ENCODE data around the gene GRIP1.

GRIP1 gene

GRCh38 chr12:66497008-66497897, 181.6 kb downstream of the GRIP1 start:
- H3K4me1 ChIP-seq (ENCODE audit: control insufficient read depth, low read length), result peaks cover 13% of the 10 kb centered on the region
- no peak overlapping the region for H3K27ac ChIP-seq (ENCODE audit: low read depth, low read length)
- no peaks in the 10 kb centered on the region for H3K9me2 ChIP-seq (replicated peaks; ENCODE audit: control insufficient read depth, low read length)
- H3K9me3 ChIP-seq (ENCODE audit: control insufficient read depth, insufficient read depth, low read length), result no peaks in the 10 kb centered on the region
- no peaks in the 10 kb centered on the region for H3K36me3 ChIP-seq (ENCODE audit: control insufficient read depth, low read length)
- no peaks in the 10 kb centered on the region for H4K20me1 ChIP-seq (ENCODE audit: control insufficient read depth, insufficient read depth, low read depth, low read length)
- H3K79me2 ChIP-seq (ENCODE audit: control insufficient read depth, low read length), result no peaks in the 10 kb centered on the region
- H3K27me3 ChIP-seq (ENCODE audit: control insufficient read depth, low read length), result no peaks in the 10 kb centered on the region
- no peak overlapping the region for H3K4me3 ChIP-seq (ENCODE audit: low read length)
- no peaks in the 10 kb centered on the region for H3F3A ChIP-seq (ENCODE audit: control insufficient read depth, insufficient read depth)
- no peak overlapping the region for H3K4me2 ChIP-seq (ENCODE audit: low read length)
- no peak for TF ChIP-seq EZH2phosphoT487 (IDR thresholded peaks at IDR 0.05; ENCODE audit: borderline replicate concordance, low read length)
- no peak for TF ChIP-seq CTCF (IDR thresholded peaks at IDR 0.05; ENCODE audit: low read depth, low read length, poor library complexity, severe bottlenecking)

- Histone ChIP-seq H3K9me2 (replicated peaks; ENCODE audit: control insufficient read depth, low read length) (no peaks in the 10 kb centered on the region), H3K4me1 (ENCODE audit: control insufficient read depth, low read length) (peaks cover 13% of the 10 kb centered on the region), H3K27ac (ENCODE audit: low read depth, low read length) (no peak overlapping the region), H3F3A (ENCODE audit: control insufficient read depth, insufficient read depth) (no peaks in the 10 kb centered on the region), H3K36me3 (ENCODE audit: control insufficient read depth, low read length) (no peaks in the 10 kb centered on the region), H4K20me1 (ENCODE audit: control insufficient read depth, insufficient read depth, low read depth, low read length) (no peaks in the 10 kb centered on the region), H3K27me3 (ENCODE audit: control insufficient read depth, low read length) (no peaks in the 10 kb centered on the region), H3K9me3 (ENCODE audit: control insufficient read depth, insufficient read depth, low read length) (no peaks in the 10 kb centered on the region), H3K79me2 (ENCODE audit: control insufficient read depth, low read length) (no peaks in the 10 kb centered on the region), H3K4me3 (ENCODE audit: low read length) (no peak overlapping the region), H3K4me2 (ENCODE audit: low read length) (no peak overlapping the region)
- TF ChIP-seq EZH2phosphoT487 (IDR thresholded peaks at IDR 0.05; ENCODE audit: borderline replicate concordance, low read length) (no peak), CTCF (IDR thresholded peaks at IDR 0.05; ENCODE audit: low read depth, low read length, poor library complexity, severe bottlenecking) (no peak)
Measured at GRCh38 chr12:66496595-66496994, 182.3 kb downstream of the GRIP1 start.

GRCh38 chr12:66495709-66496108, 183.2 kb downstream of the GRIP1 start:
- no peaks in the 10 kb centered on the region for H3K27me3 ChIP-seq (ENCODE audit: control insufficient read depth, low read length)
- no peak overlapping the region for H3K27ac ChIP-seq (ENCODE audit: low read depth, low read length)
- no peaks in the 10 kb centered on the region for H3F3A ChIP-seq (ENCODE audit: control insufficient read depth, insufficient read depth)
- no peaks in the 10 kb centered on the region for H3K9me3 ChIP-seq (ENCODE audit: control insufficient read depth, insufficient read depth, low read length)
- TF ChIP-seq CTCF (IDR thresholded peaks at IDR 0.05; ENCODE audit: low read depth, low read length, poor library complexity, severe bottlenecking) (no peak), EZH2phosphoT487 (IDR thresholded peaks at IDR 0.05; ENCODE audit: borderline replicate concordance, low read length) (no peak)
- no peak overlapping the region for H3K4me2 ChIP-seq (ENCODE audit: low read length)
- H3K4me3 ChIP-seq (ENCODE audit: low read length), result no peak overlapping the region
- no peaks in the 10 kb centered on the region for H3K9me2 ChIP-seq (replicated peaks; ENCODE audit: control insufficient read depth, low read length)
- no peaks in the 10 kb centered on the region for H4K20me1 ChIP-seq (ENCODE audit: control insufficient read depth, insufficient read depth, low read depth, low read length)
- H3K36me3 ChIP-seq (ENCODE audit: control insufficient read depth, low read length), result no peaks in the 10 kb centered on the region
- H3K79me2 ChIP-seq (ENCODE audit: control insufficient read depth, low read length), result no peaks in the 10 kb centered on the region
- H3K4me1 ChIP-seq (ENCODE audit: control insufficient read depth, low read length), result peaks cover 13% of the 10 kb centered on the region
